GM12864 (cell line): ENCODE data around the gene LSAMP.

Experiments
- DNase-seq: peaks from one replicate; pipeline ENCODE4 v3.0.0-alpha.2; 2011; ENCODE audit warnings: low read depth
- H3K4me3 ChIP-seq: 2 replicates; pipeline ENCODE4 v1.5.1; 2011; ENCODE audit warnings: mild to moderate bottlenecking, low read depth, low read length, control low read depth
- CTCF ChIP-seq: IDR thresholded peaks from 2 replicates; pipeline ENCODE4 v1.5.1; 2011; ENCODE audit warnings: low read depth, mild to moderate bottlenecking, moderate library complexity, low read length, control low read depth, inconsistent platforms; ENCODE audit errors: missing control alignments

LSAMP gene

GRCh38 chr3:116392291-116392690, 53.0 kb downstream of the LSAMP start:
- H3K4me3 ChIP-seq = no peak overlapping the region
- no peak for TF ChIP-seq CTCF
- DNase-seq = no peak

GRCh38 chr3:116391296-116392201, 53.7 kb downstream of the LSAMP start:
- DNase-seq = no peak
- TF ChIP-seq CTCF = no peak
- H3K4me3 ChIP-seq = no peak overlapping the region

GRCh38 chr3:116390318-116390717, 55.0 kb downstream of the LSAMP start:
- TF ChIP-seq CTCF = no peak
- H3K4me3 ChIP-seq = no peak overlapping the region
- DNase-seq = no peak

GRCh38 chr3:116388867-116389385, 56.4 kb downstream of the LSAMP start:
- H3K4me3 ChIP-seq = no peak overlapping the region
- no peak for DNase-seq
- TF ChIP-seq CTCF = no peak

GRCh38 chr3:116386168-116386567, 59.1 kb downstream of the LSAMP start:
- DNase-seq = no peak
- no peak overlapping the region for H3K4me3 ChIP-seq

GRCh38 chr3:116384717-116385116, 60.6 kb downstream of the LSAMP start:
- no peak overlapping the region for H3K4me3 ChIP-seq
- TF ChIP-seq CTCF = no peak
- no peak for DNase-seq

More at GRCh38 chr3:116386168-116386567, 59.1 kb downstream of the LSAMP start:
- no peak for TF ChIP-seq CTCF
